ENCODE data around the gene CCL24.
A peak's percentile ranks its signal among the peaks of the same experiment; 100 is the strongest.
"Not testable (repeated sequence)": the region's sequence is repeated elsewhere in the genome, so short reads cannot be mapped to it uniquely, and the experiment has no call there.

The CCL24 gene

DNA sequence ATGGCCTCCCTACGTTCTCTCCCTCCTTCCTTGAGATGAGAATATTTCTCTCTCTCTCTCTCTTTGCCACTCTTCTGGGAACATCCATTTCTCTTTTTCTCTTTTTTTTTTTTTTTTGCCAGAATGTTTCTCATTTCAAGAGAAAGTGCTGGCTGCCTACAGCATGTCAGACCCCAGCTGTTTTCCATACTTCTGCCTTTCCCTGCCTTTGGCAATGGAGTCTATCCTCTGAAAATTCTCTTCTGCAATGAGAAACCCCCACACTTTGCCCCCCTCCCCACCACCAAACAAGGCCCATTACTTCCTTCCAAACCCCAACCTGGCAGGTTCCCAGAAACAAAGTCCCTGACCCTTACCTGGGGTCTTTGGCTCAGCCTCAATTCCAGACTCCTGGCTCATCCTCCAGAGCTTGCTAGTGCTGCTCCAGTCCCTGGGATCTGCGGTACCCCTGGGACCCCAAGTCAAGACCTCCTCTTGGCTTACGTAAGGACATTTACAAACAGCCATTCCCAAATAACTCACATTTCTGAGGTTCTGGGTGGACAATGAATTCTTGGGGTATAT is 24.2 kb downstream of the CCL24 start:
- intact Hi-C loops (cut with DNase I): no loop called here
- DNase-seq: no peak

DNA sequence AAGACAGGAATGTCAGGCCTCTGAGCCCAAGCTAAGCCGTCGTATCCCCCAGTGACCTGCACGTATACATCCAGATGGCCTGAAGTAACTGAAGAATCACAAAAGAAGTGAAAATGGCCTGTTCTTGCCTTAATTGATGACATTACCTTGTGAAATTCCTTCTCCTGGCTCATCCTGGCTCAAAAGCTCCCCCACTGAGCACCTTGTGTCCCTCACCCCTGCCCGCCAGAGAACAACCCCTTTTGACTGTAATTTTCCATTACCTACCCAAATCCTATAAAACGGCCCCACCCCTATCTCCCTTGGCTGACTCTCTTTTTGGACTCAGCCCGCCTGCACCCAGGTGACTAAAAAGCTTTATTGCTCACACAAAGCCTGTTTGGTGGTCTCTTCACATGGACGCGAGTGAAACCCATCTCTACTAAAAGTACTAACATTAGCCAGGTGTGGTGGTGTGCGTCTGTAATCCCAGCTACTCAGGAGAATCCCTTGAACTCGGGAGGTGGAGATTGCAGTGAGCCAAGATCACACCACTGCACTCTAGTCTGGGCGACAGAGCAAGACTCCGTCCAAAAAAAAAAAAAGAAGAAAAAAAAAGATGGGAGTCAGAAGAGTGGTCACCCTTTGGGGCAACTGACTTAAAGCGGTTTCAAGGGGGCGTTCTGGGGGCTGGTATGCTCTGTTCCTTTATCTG is 25.3 kb downstream of the CCL24 start:
- peak in 1 of 10 donors; percentile 8 for DNase-seq
- intact Hi-C loops (cut with DNase I): not testable (repeated sequence)

DNA sequence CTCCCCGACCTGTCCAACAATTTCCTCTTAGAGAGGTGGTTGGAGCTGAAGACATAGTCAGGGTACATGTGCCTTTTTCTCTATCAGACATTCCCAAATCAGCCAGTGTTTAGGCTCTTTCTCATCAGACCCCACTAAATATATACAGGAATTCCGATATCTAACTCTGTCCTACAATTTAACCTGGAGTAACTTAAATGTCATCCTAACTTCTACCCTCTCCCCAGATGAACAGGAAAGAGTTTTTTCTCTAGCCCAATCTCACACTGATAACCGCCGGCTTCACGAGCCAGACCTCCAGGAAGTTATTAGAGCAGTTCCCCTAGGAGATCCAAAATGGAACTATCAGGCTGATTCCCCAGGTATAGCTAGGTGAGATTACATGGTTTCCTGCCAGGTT is 30.5 kb downstream of the CCL24 start:
- intact Hi-C loops (cut with DNase I); DNase-seq: not testable (repeated sequence)

DNA sequence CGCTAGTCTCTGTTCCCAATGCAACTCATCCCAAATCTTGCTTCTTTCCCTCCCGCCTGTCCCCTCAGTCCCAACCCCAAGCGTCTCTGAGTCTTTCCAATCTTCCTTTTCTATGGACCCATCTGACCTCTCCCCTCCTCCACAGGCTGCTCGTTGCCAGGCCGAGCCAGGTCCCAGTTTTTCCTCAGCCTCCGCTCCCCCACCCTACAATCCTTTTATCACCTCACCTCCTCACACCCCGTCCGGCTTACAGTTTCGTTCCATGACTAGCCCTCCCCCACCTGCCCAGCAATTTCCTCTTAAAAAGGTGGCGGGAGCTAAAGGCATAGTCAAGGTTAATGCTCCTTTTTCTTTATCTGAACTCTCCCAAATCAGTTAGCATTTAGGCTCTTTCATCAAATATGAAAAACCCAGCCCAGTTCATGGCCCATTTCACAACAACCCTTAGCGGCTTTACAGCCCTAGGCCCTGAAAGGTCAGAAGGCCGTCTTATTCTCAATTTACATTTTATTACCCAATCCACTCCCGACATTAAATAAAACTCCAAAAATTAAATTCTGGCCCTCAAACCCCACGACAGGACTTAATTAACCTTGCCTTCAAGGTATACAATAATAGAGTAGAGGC is 32.8 kb downstream of the CCL24 start:
- intact Hi-C loops (cut with DNase I): not testable (repeated sequence)
- DNase-seq: peak in 2 of 10 donors; percentile 22 to 26

DNA sequence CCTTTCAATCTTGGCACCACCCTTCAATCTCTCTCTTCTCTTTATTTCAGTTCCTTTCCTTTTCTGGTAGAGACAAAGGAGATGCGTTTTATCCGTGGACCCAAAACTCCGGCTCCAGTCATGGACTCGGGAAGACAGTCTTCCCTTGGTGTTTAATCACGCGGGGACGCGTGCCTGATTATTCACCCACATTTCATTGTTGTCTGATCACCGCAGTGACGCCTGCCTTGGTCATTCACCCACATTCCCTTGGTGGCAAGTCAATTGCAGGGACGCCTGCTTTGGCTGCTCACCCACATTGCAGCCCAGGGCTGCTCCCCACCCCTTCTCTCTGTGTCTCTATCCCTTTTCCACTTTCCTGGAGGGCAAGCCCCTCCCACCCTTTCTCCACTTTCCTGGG is 34.1 kb downstream of the CCL24 start:
- DNase-seq; intact Hi-C loops (cut with DNase I): not testable (repeated sequence)

DNA sequence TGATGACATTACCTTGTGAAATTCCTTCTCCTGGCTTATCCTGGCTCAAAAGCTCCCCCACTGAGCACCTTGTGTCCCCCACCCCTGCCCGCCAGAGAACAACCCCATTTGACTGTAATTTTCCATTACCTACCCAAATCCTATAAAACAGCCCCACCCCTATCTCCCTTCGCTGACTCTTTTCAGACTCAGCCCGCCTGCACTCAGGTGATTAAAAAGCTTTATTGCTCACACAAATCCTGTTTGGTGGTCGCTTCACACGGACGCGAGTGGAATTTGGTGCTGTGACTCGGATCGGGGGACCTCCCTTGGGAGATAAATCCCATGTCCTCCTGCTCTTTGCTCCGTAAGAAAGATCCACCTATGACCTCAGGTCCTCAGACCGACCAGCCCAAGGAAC is 34.6 kb downstream of the CCL24 start:
- intact Hi-C loops (cut with DNase I); DNase-seq: not testable (repeated sequence)

DNA sequence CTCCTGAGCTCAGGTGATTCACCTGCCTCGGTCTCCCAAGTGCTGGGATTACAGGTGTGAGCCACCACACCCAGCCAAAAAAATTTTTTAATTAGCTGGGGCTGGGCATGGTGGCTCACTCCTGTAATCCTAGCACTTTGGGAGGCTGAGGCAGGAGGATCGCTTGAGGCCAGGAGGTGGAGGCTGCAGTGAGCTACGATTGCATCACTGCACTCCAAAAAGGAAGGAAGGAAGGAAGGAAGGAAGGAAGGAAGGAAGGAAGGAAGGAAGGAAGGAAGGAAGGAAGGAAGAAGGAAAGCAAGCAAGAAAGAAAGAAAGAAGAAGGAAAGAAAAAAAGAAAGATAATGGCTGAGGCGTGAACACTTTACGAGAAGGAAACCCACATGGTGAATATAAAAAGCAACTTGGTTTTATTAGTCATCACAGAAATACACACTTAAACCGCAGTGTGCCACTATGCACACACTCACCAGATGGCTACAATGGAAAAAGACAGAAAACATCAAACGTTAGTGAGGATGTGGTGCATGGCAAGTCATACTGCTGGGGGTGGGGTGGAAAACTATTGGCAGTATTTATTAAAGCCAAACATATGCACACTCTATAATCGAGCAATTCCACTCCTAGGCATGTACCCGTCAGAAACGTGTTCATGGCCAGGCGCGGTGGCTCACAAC is 37.2 kb downstream of the CCL24 start:
- DNase-seq: no peak
- intact Hi-C loops (cut with DNase I): no loop called here

DNA sequence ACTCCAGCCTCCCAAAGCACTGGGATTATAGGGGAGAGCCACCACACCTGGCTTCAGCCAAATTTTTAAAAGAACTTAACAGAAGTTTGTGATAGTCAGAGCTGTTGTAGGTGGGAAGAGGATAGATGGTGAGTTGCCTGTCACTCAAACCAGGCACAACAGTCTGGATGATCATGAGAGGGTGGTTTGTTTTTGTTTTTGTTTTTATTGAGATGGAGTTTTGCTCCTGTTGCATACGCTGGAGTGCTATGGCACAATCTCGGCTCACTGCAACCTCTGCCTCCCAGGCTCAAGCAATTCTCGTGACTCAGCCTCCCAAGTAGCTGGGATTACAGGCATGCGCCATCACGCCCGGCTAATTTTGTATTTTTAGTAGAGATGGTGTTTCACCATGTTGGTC is 39.6 kb downstream of the CCL24 start:
- intact Hi-C loops (cut with DNase I); DNase-seq: not testable (repeated sequence)

DNA sequence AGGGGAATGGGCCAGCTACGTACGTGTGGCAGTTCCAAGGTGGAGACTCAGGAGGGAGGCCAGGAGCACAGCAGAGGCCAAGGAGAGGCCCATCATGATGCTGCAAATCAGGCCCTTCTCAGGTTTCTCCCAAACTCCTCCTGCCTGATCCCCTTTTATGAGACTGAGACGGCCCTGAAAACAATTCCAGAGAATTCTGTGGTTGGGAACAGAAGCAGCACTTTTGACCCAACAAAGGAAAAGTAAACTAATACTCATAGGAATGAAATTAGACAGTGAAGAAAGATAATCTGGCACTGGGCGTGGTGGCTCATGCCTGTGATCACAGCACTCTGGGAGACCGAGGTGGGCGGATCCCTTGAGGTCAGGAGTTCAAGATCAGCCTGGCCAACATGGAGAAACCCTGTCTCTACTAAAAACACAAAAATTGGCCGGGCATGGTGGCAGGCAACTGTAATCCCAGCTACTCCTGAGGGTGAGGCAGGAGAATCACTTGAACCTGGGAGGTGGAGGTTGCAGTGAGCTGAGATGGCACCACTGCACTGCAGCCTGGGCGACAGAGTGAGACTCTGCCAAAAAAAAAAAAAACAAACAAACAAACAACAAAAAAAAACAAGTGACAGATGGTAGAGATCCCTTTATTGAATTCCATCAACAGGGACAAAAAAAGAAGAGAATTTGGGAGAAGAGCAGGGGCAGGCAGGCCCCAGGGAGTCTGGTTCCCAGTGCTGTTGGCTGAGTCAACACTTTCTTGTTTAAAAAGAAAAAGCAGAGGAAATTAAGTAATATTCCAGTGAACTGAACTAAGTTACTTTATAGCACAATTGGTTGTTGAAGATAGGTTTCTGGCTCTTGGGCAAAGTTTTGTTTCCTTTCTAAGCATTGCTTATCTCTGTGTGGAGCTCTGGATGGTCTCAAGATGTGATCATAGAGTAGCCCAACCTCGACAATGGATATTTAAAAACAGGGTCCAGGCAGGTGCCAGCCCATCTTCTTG is 41.2 kb downstream of the CCL24 start, which contains the start of gene CCL26:
Gene CCL26 (minus strand): TSS at position 131 of the 997 bp plus-strand sequence. CDS start 35 bp downstream, at position 96.
- peak in 1 of 10 donors; percentile 54 for DNase-seq

DNA sequence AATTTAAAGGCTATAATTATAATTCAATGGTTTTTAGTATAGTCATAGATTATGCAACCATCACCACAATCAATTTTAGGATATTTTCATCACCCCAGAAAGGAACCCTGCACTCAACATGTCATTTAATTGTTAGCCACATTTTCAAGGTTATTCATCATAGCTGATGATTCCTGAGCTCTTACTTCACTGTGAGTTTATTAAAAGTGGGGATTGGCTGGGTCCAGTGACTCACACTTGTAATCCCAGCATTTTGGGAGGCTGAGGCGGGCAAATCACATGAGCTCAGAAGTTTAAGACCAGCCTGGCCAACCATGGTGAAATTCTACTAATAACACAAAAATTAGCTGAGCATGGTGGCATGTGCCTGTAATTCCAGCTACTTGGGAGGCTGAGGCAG is 42.4 kb downstream of the CCL24 start:
- intact Hi-C loops (cut with DNase I): no loop called here
- peak in 1 of 10 donors; percentile 1 for DNase-seq

More for the DNA sequence above, 41.2 kb downstream of the CCL24 start, which contains the start of gene CCL26:
- intact Hi-C loops (cut with DNase I): no loop called here

DNA sequence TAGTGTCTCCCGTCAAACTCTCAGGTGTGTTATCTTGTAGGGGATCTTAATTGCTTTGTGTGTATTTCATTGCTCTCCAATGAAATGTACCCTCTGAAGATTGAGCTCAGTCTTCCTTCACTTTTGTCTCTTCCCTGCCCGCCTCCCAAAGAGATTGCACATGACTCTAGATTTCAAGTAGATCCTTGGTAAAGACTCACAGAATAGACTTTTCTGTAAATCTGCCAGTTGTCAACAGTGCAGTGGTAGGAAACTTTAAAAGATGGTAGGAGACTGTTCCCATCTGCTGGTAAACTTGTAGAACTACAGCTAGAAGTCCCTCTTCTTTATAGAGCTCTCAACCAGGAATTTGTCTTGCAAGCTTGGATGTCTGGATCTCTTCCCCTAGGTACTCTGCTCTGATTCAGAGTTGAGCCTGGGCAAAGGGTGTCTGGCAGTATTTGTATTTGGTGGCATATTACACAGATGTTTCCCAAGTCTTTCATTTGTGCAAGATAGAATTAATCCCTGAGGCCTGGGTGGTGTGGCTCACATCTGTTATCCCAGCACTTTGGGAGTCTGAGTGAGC is 51.2 kb downstream of the CCL24 start:
- intact Hi-C loops (cut with DNase I): no loop called here
- DNase-seq: no peak

DNA sequence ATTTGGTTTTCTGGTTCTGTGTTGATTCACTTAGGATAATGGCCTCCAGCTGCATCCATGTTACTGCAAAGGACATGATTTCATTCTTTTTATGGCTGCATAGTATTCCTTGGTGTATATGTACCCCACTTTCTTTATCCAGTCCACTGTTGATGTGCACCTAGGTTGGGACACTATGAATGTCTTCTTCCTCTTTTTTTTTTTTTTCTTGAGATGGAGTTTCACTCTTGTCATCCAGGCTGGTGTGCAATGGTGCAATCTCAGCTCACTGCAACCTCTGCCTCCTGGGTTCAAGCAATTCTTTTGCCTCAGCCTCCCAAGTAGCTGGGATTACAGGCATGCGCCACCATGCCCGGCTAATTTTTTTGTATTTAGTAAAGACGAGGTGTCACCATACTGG is 51.8 kb downstream of the CCL24 start:
- DNase-seq; intact Hi-C loops (cut with DNase I): not testable (repeated sequence)
